GM23338 (cell line): Measurements from ENCODE around the gene LRP4.

ENCODE experiments used
- EZH2 ChIP-seq: fragments of 200-600 bp; sonication (generic); IDR thresholded peaks from one replicate; pipeline ENCODE4 v1.8.0; 2017; ENCODE audit warnings: antibody characterized with exemption, mild to moderate bottlenecking, low read depth; ENCODE audit not compliant: unreplicated experiment
- POLR2AphosphoS5 ChIP-seq: IDR thresholded peaks from 2 replicates; pipeline ENCODE4 v1.6.1; 2016; ENCODE audit warnings: antibody characterized with exemption, low read depth
- TF ChIP-seq, protein P1 (sequence below), 2 experiments: fragments of 200-600 bp in 1 of 2; sonication (generic) in 1 of 2; conservative IDR thresholded peaks; 2 replicates each; pipeline versions ENCODE4 v1.5.1 to v1.6.1; 2016 to 2017; ENCODE audit warnings: antibody characterized with exemption in 2 of 2, low read depth in 2 of 2, mild to moderate bottlenecking in 2 of 2, moderate library complexity in 1 of 2

DNA sequence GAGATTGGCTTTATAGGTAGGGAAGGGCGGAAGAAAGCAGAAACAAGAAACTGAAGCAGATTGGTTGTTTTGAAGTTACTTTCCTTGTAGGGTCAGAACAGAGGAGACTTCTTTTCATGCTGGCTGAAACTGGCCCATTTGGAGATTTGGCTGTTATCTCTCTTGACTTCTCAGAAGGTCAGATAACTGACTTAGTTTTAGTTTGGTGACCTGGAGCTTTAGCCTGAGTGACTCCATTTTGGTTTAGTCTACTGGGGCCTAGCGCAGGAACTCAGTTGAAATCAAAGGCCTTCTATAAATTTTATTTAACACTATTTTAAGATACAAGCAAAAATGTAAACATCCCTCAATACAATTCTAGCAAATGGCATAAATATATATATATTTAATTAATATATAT is 49.6 kb upstream of the LRP4 start:
- TF ChIP-seq, protein P1, sequence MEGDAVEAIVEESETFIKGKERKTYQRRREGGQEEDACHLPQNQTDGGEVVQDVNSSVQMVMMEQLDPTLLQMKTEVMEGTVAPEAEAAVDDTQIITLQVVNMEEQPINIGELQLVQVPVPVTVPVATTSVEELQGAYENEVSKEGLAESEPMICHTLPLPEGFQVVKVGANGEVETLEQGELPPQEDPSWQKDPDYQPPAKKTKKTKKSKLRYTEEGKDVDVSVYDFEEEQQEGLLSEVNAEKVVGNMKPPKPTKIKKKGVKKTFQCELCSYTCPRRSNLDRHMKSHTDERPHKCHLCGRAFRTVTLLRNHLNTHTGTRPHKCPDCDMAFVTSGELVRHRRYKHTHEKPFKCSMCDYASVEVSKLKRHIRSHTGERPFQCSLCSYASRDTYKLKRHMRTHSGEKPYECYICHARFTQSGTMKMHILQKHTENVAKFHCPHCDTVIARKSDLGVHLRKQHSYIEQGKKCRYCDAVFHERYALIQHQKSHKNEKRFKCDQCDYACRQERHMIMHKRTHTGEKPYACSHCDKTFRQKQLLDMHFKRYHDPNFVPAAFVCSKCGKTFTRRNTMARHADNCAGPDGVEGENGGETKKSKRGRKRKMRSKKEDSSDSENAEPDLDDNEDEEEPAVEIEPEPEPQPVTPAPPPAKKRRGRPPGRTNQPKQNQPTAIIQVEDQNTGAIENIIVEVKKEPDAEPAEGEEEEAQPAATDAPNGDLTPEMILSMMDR (conservative IDR thresholded peaks at IDR 0.05; ENCODE audit: low read depth in 2 of 2), result no peak
- no peak for TF ChIP-seq EZH2
- TF ChIP-seq POLR2AphosphoS5, result no peak
